H1 (cell line): ENCODE measurements around the gene ERV3-1. TPM values are rescaled to one million over a fixed set of nuclear protein-coding genes. Genes with fewer than 3 reads are reported as not detected.
"Not testable (repeated sequence)": the region's sequence is repeated elsewhere in the genome, so short reads cannot be mapped to it uniquely, and the experiment has no call there.

Experiments used
- CTCF ChIA-PET: fragments of 300-600 bp; sonication (Branson Sonifier 250); formaldehyde crosslinking; loops from one replicate; lab custom pipeline; 2021; ENCODE audit not compliant: partially characterized antibody; lab: Charles Lee
- POLR2A ChIA-PET: fragments of 300-600 bp; sonication (Branson Sonifier 250); formaldehyde crosslinking; loops from one replicate; lab custom pipeline; 2021; ENCODE audit warnings: inconsistent platforms; ENCODE audit not compliant: partially characterized antibody; lab: Charles Lee
- DNase-seq, 2 experiments: peaks; one replicate each; pipeline versions ENCODE4 v3.0.0 to v3.0.0-alpha.2; 2010 to 2022; ENCODE audit warnings: low spot score in 2 of 2, low read depth in 1 of 2, mixed read lengths in 1 of 2
- FAIRE-seq: peaks from 2 replicates; lab custom pipeline; 2011; peaks lifted over from hg19 to GRCh38; lab: Jason Lieb, UNC
- H2AFZ ChIP-seq: 2 replicates; pipeline ENCODE4 v1.8.1; 2012; ENCODE audit warnings: low read length, inconsistent platforms
- H2AK5ac ChIP-seq: 2 replicates; pipeline ENCODE4 v1.6.1; 2013; ENCODE audit warnings: low read depth, low read length
- H2BK120ac ChIP-seq: replicated peaks from 2 replicates; pipeline ENCODE3; 2013; ENCODE audit warnings: low read depth, low read length, inconsistent platforms
- H2BK12ac ChIP-seq: 2 replicates; pipeline ENCODE4 v1.6.1; 2013; ENCODE audit warnings: low read depth, low read length
- H2BK15ac ChIP-seq: 2 replicates; pipeline ENCODE4 v1.6.1; 2013; ENCODE audit warnings: low read length
- H2BK20ac ChIP-seq: 2 replicates; pipeline ENCODE4 v1.6.1; 2013; ENCODE audit warnings: low read length
- H2BK5ac ChIP-seq: 2 replicates; pipeline ENCODE4 v1.6.1; 2013; ENCODE audit warnings: low read depth, low read length
- H3K14ac ChIP-seq: 2 replicates; pipeline ENCODE4 v1.6.1; 2013; ENCODE audit warnings: inconsistent platforms; ENCODE audit not compliant: insufficient read length
- H3K18ac ChIP-seq: 2 replicates; pipeline ENCODE4 v1.6.1; 2013; ENCODE audit warnings: low read length; ENCODE audit errors: extremely low read depth
- H3K23ac ChIP-seq: 2 replicates; pipeline ENCODE4 v1.6.1; 2013; ENCODE audit warnings: inconsistent platforms; ENCODE audit not compliant: insufficient read length
- H3K23me2 ChIP-seq: 2 replicates; pipeline ENCODE4 v1.6.1; 2013; ENCODE audit warnings: low read depth, low read length
- H3K27ac ChIP-seq: 2 replicates; pipeline ENCODE4 v1.6.1; 2011; ENCODE audit warnings: low read depth, low read length, inconsistent platforms
- H3K27me3 ChIP-seq, 4 experiments: replicated peaks in 1 of 4; 1 replicate in 1 of 4; 2 replicates in 3 of 4; pipeline versions ENCODE4 v1.6.1 to v1.8.1; 2011 to 2013; ENCODE audit warnings: low read length in 3 of 4, mild to moderate bottlenecking in 3 of 4, inconsistent platforms in 2 of 4, mixed read lengths in 2 of 4, moderate library complexity in 1 of 4; ENCODE audit not compliant: control insufficient read depth in 3 of 4, insufficient read depth in 3 of 4; ENCODE audit errors: extremely low read depth in 1 of 4
- H3K36me3 ChIP-seq, 4 experiments: 2 replicates each; pipeline versions ENCODE4 v1.6.1 to v1.8.1; 2011 to 2013; ENCODE audit warnings: mild to moderate bottlenecking in 4 of 4, low read length in 3 of 4, moderate library complexity in 2 of 4, control low read depth in 1 of 4, inconsistent platforms in 1 of 4; ENCODE audit not compliant: insufficient read depth in 4 of 4, control insufficient read depth in 2 of 4
- H3K4ac ChIP-seq: replicated peaks from 2 replicates; pipeline ENCODE3; 2013; ENCODE audit warnings: low read length, low read depth, mixed read lengths, inconsistent platforms; ENCODE audit not compliant: insufficient read length
- H3K4me1 ChIP-seq, 4 experiments: replicated peaks in 1 of 4; 1 replicate in 1 of 4; 2 replicates in 3 of 4; pipeline versions ENCODE4 v1.6.1 to v1.8.1; 2011 to 2013; ENCODE audit warnings: low read length in 3 of 4, inconsistent platforms in 2 of 4, mixed read lengths in 1 of 4; ENCODE audit not compliant: insufficient read depth in 4 of 4, control insufficient read depth in 3 of 4
- H3K4me2 ChIP-seq, 2 experiments: 2 replicates each; pipeline versions ENCODE4 v1.6.1 to v1.8.1; 2011 to 2013; ENCODE audit warnings: low read depth in 2 of 2, low read length in 2 of 2, control low read depth in 1 of 2, inconsistent platforms in 1 of 2, mild to moderate bottlenecking in 1 of 2; ENCODE audit not compliant: insufficient read depth in 1 of 2
- H3K4me3 ChIP-seq, 4 experiments: fragments of 200-600, 300-600 bp in 1 of 4; sonication (generic), shearing (Covaris generic), sonication (Bioruptor Twin) in 1 of 4; 2 replicates each; pipeline versions ENCODE4 v1.5.1 to v1.8.1; 2011 to 2016; ENCODE audit warnings: low read length in 4 of 4, low read depth in 3 of 4, control low read depth in 2 of 4, inconsistent platforms in 2 of 4, mild to moderate bottlenecking in 2 of 4, mixed read lengths in 1 of 4, moderate library complexity in 1 of 4; ENCODE audit not compliant: insufficient read depth in 2 of 4; ENCODE audit errors: extremely low read depth in 1 of 4
- H3K56ac ChIP-seq: replicated peaks from 2 replicates; pipeline ENCODE3; 2013; ENCODE audit warnings: low read depth, mild to moderate bottlenecking, mixed read lengths, low read length, inconsistent platforms; ENCODE audit not compliant: insufficient read length
- H3K79me1 ChIP-seq: 2 replicates; pipeline ENCODE4 v1.6.1; 2013; ENCODE audit warnings: low read depth, low read length, control low read depth
- H3K79me2 ChIP-seq, 2 experiments: 2 replicates each; pipeline versions ENCODE4 v1.6.1 to v1.8.1; 2012 to 2013; ENCODE audit warnings: low read length in 2 of 2, mild to moderate bottlenecking in 2 of 2, inconsistent platforms in 1 of 2; ENCODE audit not compliant: insufficient read depth in 2 of 2, control insufficient read depth in 1 of 2
- H3K9ac ChIP-seq, 4 experiments: replicated peaks in 1 of 4; 1 replicate in 1 of 4; 2 replicates in 3 of 4; pipeline versions ENCODE4 v1.6.1 to v1.8.1; 2011 to 2013; ENCODE audit warnings: low read depth in 3 of 4, low read length in 3 of 4, control low read depth in 2 of 4, mild to moderate bottlenecking in 2 of 4, moderate library complexity in 2 of 4, inconsistent platforms in 1 of 4; ENCODE audit errors: extremely low read depth in 1 of 4
- H3K9me3 ChIP-seq, 2 experiments: 2 replicates each; pipeline versions ENCODE4 v1.6.1 to v1.8.1; 2012 to 2013; ENCODE audit warnings: mild to moderate bottlenecking in 2 of 2, moderate library complexity in 2 of 2, control low read depth in 1 of 2, inconsistent platforms in 1 of 2, low read depth in 1 of 2, low read length in 1 of 2, mixed read lengths in 1 of 2; ENCODE audit not compliant: insufficient read depth in 2 of 2
- H4K20me1 ChIP-seq, 2 experiments: replicated peaks in 1 of 2; 2 replicates each; pipeline versions ENCODE3 to v1.8.1; 2011 to 2013; ENCODE audit warnings: inconsistent platforms in 2 of 2, low read length in 2 of 2, mild to moderate bottlenecking in 1 of 2; ENCODE audit not compliant: insufficient read depth in 2 of 2, control insufficient read depth in 1 of 2
- H4K5ac ChIP-seq: 2 replicates; pipeline ENCODE4 v1.6.1; 2013; ENCODE audit warnings: low read length, low read depth, mixed read lengths, inconsistent platforms; ENCODE audit not compliant: insufficient read length
- H4K8ac ChIP-seq: 2 replicates; pipeline ENCODE4 v1.8.0; 2013; ENCODE audit warnings: mild to moderate bottlenecking, moderate library complexity, low read length, inconsistent platforms; ENCODE audit not compliant: insufficient read depth; ENCODE audit errors: extremely low read depth
- H4K91ac ChIP-seq: replicated peaks from 2 replicates; pipeline ENCODE3; 2013; ENCODE audit warnings: low read length, mixed read lengths, inconsistent platforms; ENCODE audit not compliant: insufficient read length
- WGBS, 2 experiments: shearing (Covaris generic) in 1 of 2; methylation state at CpG; one replicate each; pipeline versions ENCODE4 v1.1.6 to v1.1.7; 2013 to 2015; ENCODE audit warnings: low lambda C conversion rate in 2 of 2, mixed read lengths in 2 of 2, inconsistent platforms in 1 of 2, low coverage in 1 of 2, missing lambda C conversion rate in 1 of 2; ENCODE audit not compliant: insufficient replicate concordance in 2 of 2, insufficient coverage in 1 of 2, insufficient read length in 1 of 2; ENCODE audit errors: extremely low coverage in 1 of 2, missing lambda C conversion rate in 1 of 2; 5-methylcytosine and 5-hydroxymethylcytosine counted together
- polyA plus RNA-seq, 7 experiments: library from polyadenylated mRNA; depleted of rRNA in 3 of 7; stranded (reverse) in 5 of 7; unstranded in 2 of 7; fragments of >200 nt in 5 of 7; fragments of 200-250 nt in 2 of 7; gene quantifications; 1 replicate in 5 of 7; 2 replicates in 1 of 7; 4 replicates in 1 of 7; pipeline versions ENCODE4 v1.2.1 to v1.2.3, GENCODE V29; 2011 to 2013; ENCODE audit warnings: missing spikeins in 2 of 7, mixed read lengths in 2 of 7
- total RNA-seq: library from RNA; stranded (reverse); fragmentation: NEBNext Ultra II Directional; extraction: Animal tissue kit (Norgen Biotek cat#: 25700); gene quantifications from 2 replicates; pipeline ENCODE4 v1.2.1, GENCODE V29; 2021

The ERV3-1 gene
- total and polyA plus RNA-seq, 2 of the 8 experiments (the other 6 are each of a cell fraction or from before 2014, with no cell fraction given) = 9.5 to 9.7 TPM

GRCh38 chr7:64950673-64951072, 55.8 kb downstream of the ERV3-1 start:
- CTCF ChIA-PET = interaction anchor here (1.0 to 2.6 kb wide), 13 partner anchors 10 to 474 kb away, joined by 3 to 18 read pairs (median 3); partner anchors contain the start of gene ERV3-1
- peaks cover 2 to 10% (median 6%) of the 10 kb centered on the region in 4 experiments; a peak in 4 of 7 replicates for H3K27me3 ChIP-seq
- H2BK12ac ChIP-seq, H3K18ac ChIP-seq, H4K20me1 ChIP-seq, H3K9me3 ChIP-seq, H3K23me2 ChIP-seq, H4K91ac ChIP-seq, H3K4me2 ChIP-seq, H3K4ac ChIP-seq, H3K36me3 ChIP-seq, H4K8ac ChIP-seq, H3K4me3 ChIP-seq, H3K14ac ChIP-seq, H3K79me2 ChIP-seq, H3K4me1 ChIP-seq, H3K79me1 ChIP-seq, H2BK5ac ChIP-seq, H3K56ac ChIP-seq, H2AFZ ChIP-seq, DNase-seq, FAIRE-seq, H3K23ac ChIP-seq, H3K27ac ChIP-seq, H2BK120ac ChIP-seq, H4K5ac ChIP-seq, H2AK5ac ChIP-seq, H2BK20ac ChIP-seq, H3K9ac ChIP-seq, H2BK15ac ChIP-seq: not testable (repeated sequence)
- 85% methylated on average over 9 of the region's 9 CpGs; no CpG with 5 or more reads in 1 of the 2 experiments for WGBS, 2 experiments
- POLR2A ChIA-PET = interaction anchor here (0.8 to 1.4 kb wide), 2 partner anchors 9 to 44 kb away, joined by 3 read pairs; no protein-coding TSS in a partner anchor

DNA sequence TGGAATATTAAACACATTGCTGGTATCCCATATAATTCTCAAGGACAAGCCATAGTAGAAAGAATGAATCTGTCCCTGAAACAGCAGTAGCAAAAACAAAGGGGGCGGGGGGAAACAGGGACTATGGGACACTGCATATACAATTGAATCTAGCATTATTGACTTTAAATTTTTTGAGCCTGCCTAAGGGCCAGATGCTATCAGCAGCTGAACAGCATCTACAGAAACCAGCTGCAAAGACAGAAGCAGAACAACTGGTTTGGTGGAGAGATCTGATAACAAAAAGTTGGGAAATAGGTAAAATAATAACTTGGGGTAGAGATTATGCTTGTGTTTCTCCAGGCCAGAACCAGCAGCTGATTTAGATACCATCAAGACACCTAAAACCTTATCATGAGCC, 57.7 kb downstream of the ERV3-1 start:
- not testable (repeated sequence) for H3K36me3 ChIP-seq, H3K79me2 ChIP-seq, H2BK12ac ChIP-seq, H3K23ac ChIP-seq, H3K4me2 ChIP-seq, H4K8ac ChIP-seq, H3K18ac ChIP-seq, H3K56ac ChIP-seq, H2AFZ ChIP-seq, H4K91ac ChIP-seq, DNase-seq, H3K79me1 ChIP-seq, H3K23me2 ChIP-seq, H2BK5ac ChIP-seq, H4K20me1 ChIP-seq, H2AK5ac ChIP-seq, H4K5ac ChIP-seq, H2BK15ac ChIP-seq, H3K27ac ChIP-seq, H3K9ac ChIP-seq, H2BK120ac ChIP-seq, H3K4me1 ChIP-seq, H2BK20ac ChIP-seq, H3K4ac ChIP-seq, FAIRE-seq, H3K14ac ChIP-seq, H3K9me3 ChIP-seq, H3K4me3 ChIP-seq
- 50% methylated on average over 1 of the region's 1 CpG; no CpG with 5 or more reads in 1 of the 2 experiments for WGBS, 2 experiments
- POLR2A ChIA-PET = interaction anchor here (0.6 kb wide), 1 partner anchor 1464 kb away, joined by 3 read pairs; no protein-coding TSS in a partner anchor
- CTCF ChIA-PET = interaction anchor here (1.2 to 3.4 kb wide), 2 partner anchors 8 to 60 kb away, joined by 4 to 19 read pairs; no protein-coding TSS in a partner anchor
- peaks cover 2 to 10% (median 6%) of the 10 kb centered on the region in 4 experiments; a peak in 4 of 7 replicates for H3K27me3 ChIP-seq
